PC-9 (cell line): ENCODE measurements around the gene HSFX2. TPM values are rescaled to one million over a fixed set of nuclear protein-coding genes. Genes with fewer than 3 reads are reported as not detected.
"Not testable (repeated sequence)": the region's sequence is repeated elsewhere in the genome, so short reads cannot be mapped to it uniquely, and the experiment has no call there.

ENCODE experiments used
- Bru-seq: library from RNA; stranded (reverse); fragments of 400-500 nt; gene quantifications from one replicate; lab custom pipeline; 2021; lab: Mats Ljungman, UMichigan
- BruChase-seq, 2 experiments: library from RNA; stranded (reverse); fragments of 400-500 nt; gene quantifications; one replicate each; lab custom pipeline; 2021; lab: Mats Ljungman, UMichigan
- BruUV-seq: library from RNA; stranded (reverse); fragments of 400-500 nt; replicated peaks from 2 replicates; lab custom pipeline; 2021; lab: Mats Ljungman, UMichigan
- CTCF ChIA-PET: fragments of 300-600 bp; sonication (Branson Sonifier 250); formaldehyde crosslinking; loops from one replicate; lab custom pipeline; 2022; ENCODE audit warnings: antibody characterized with exemption; lab: Charles Lee
- POLR2A ChIA-PET: fragments of 300-600 bp; sonication (Branson Sonifier 250); formaldehyde crosslinking; loops from one replicate; lab custom pipeline; 2022; ENCODE audit warnings: antibody characterized with exemption; ENCODE audit not compliant: unreplicated experiment; lab: Charles Lee
- DNase-seq, 2 experiments: peaks; one replicate each; pipeline versions ENCODE4 v3.0.0 to v3.0.0-alpha.2; 2015 to 2022; ENCODE audit warnings: mixed read lengths in 1 of 2
- H2AFZ ChIP-seq: fragments of 200-600 bp; sonication (generic); 2 replicates; pipeline ENCODE4 v1.8.1; 2017; ENCODE audit warnings: antibody characterized with exemption
- H3F3A ChIP-seq: fragments of 200-600 bp; sonication (generic); 2 replicates; pipeline ENCODE4 v1.8.1; 2017; ENCODE audit warnings: antibody characterized with exemption, mild to moderate bottlenecking, low read depth; ENCODE audit not compliant: insufficient read depth
- H3K27ac ChIP-seq: fragments of 200-600 bp; sonication (generic); 2 replicates; pipeline ENCODE4 v1.6.1; 2016; ENCODE audit warnings: mixed run types
- H3K27me3 ChIP-seq: fragments of 200-600 bp; sonication (generic); 2 replicates; pipeline ENCODE4 v1.6.1; 2016; ENCODE audit warnings: low read depth, mixed run types; ENCODE audit not compliant: insufficient read depth
- H3K36me3 ChIP-seq: fragments of 200-600 bp; sonication (generic); 2 replicates; pipeline ENCODE4 v1.6.1; 2016; ENCODE audit warnings: low read depth, mixed run types
- H3K4me1 ChIP-seq: fragments of 200-600 bp; sonication (generic); replicated peaks from 2 replicates; pipeline ENCODE4 v1.6.1; 2016; ENCODE audit warnings: mixed run types; ENCODE audit not compliant: insufficient read depth
- H3K4me2 ChIP-seq: fragments of 200-600 bp; sonication (generic); 2 replicates; pipeline ENCODE4 v1.6.1; 2017; ENCODE audit warnings: mixed run types
- H3K4me3 ChIP-seq: fragments of 200-600 bp; sonication (generic); 2 replicates; pipeline ENCODE4 v1.6.1; 2016; ENCODE audit warnings: mixed run types
- H3K79me2 ChIP-seq: fragments of 200-600 bp; sonication (generic); 2 replicates; pipeline ENCODE4 v1.6.1; 2017; ENCODE audit warnings: low read depth, mixed run types
- H3K9me2 ChIP-seq: fragments of 200-600 bp; sonication (generic); 2 replicates; pipeline ENCODE4 v1.8.1; 2017; ENCODE audit warnings: mild to moderate bottlenecking; ENCODE audit not compliant: insufficient read depth
- H3K9me3 ChIP-seq: fragments of 200-600 bp; sonication (generic); 2 replicates; pipeline ENCODE4 v1.8.1; 2016; ENCODE audit warnings: low read depth; ENCODE audit not compliant: insufficient read depth
- H4K20me1 ChIP-seq: fragments of 200-600 bp; sonication (generic); 2 replicates; pipeline ENCODE4 v1.8.1; 2017; ENCODE audit not compliant: insufficient read depth
- CTCF ChIP-seq: fragments of 200-600 bp; sonication (generic); conservative IDR thresholded peaks from 2 replicates; pipeline ENCODE4 v1.6.1; 2017; ENCODE audit warnings: mixed run types, antibody characterized with exemption, mild to moderate bottlenecking, moderate library complexity
- EZH2 ChIP-seq: fragments of 200-600 bp; sonication (generic); IDR thresholded peaks from 2 replicates; pipeline ENCODE4 v1.8.0; 2017; ENCODE audit warnings: antibody characterized with exemption, low read depth
- intact Hi-C: fragments of 100-400 bp; cut with micrococcal nuclease; formaldehyde crosslinking; loops from one replicate; pipeline ENCODE4 v1.10.0; 2022; ENCODE audit not compliant: unreplicated experiment
- long read RNA-seq: library from polyadenylated mRNA; stranded (forward); transcript quantifications from one replicate; pipeline ENCODE4 v2.0.0, GENCODE V29; 2022
- total RNA-seq: library from RNA; stranded (reverse); gene quantifications from 2 replicates; pipeline ENCODE4 v1.2.3, GENCODE V29; 2021

The HSFX2 gene
- total RNA-seq = 0.28 and 0.80 TPM in 2 replicates
- Bru-seq, nascent RNA = not detected
- BruChase-seq, experiment 1, labeled RNA remaining after a 2-hour chase = not detected
- not detected for BruChase-seq, experiment 2, labeled RNA remaining after a 6-hour chase
- long read RNA-seq = 0 reads

GRCh38 chrX:149595214-149595613 is at the start of gene HSFX2:
TSS of gene HSFX2 (minus strand) at chrX:149595314. CDS start at chrX:149594700, 614 bp downstream.
- DNase-seq, BruUV-seq, H3K9me3 ChIP-seq, POLR2A ChIA-PET, H3F3A ChIP-seq, H4K20me1 ChIP-seq, H3K79me2 ChIP-seq, H3K4me1 ChIP-seq, CTCF ChIA-PET, H3K27me3 ChIP-seq, H2AFZ ChIP-seq, H3K27ac ChIP-seq, H3K36me3 ChIP-seq, intact Hi-C loops, H3K4me2 ChIP-seq, H3K4me3 ChIP-seq, H3K9me2 ChIP-seq: not testable (repeated sequence)

GRCh38 chrX:149643496-149643895 is 48.4 kb upstream of the HSFX2 start:
- H3F3A ChIP-seq = no peaks in the 10 kb centered on the region
- H3K4me2 ChIP-seq = no peak overlapping the region
- H3K27me3 ChIP-seq = peaks cover 66% of the 10 kb centered on the region
- H3K27ac ChIP-seq = no peak overlapping the region
- CTCF ChIA-PET = no interaction called here
- intact Hi-C loops = no loop called here
- BruUV-seq = no TSS peak
- no peak overlapping the region for H2AFZ ChIP-seq
- POLR2A ChIA-PET = no interaction called here
- no peaks in the 10 kb centered on the region for H3K4me1 ChIP-seq
- TF ChIP-seq CTCF (no peak), EZH2 (no peak)
- no peaks in the 10 kb centered on the region for H3K79me2 ChIP-seq
- H4K20me1 ChIP-seq = no peaks in the 10 kb centered on the region
- H3K36me3 ChIP-seq = no peaks in the 10 kb centered on the region
- no peaks in the 10 kb centered on the region for H3K9me3 ChIP-seq
- H3K4me3 ChIP-seq = no peak overlapping the region
- H3K9me2 ChIP-seq = no peaks in the 10 kb centered on the region
- no peak for DNase-seq

- Histone ChIP-seq H3K36me3 (no peaks in the 10 kb centered on the region), H4K20me1 (no peaks in the 10 kb centered on the region), H3F3A (no peaks in the 10 kb centered on the region), H3K9me3 (no peaks in the 10 kb centered on the region), H3K9me2 (no peaks in the 10 kb centered on the region), H3K4me1 (no peaks in the 10 kb centered on the region), H3K27ac (no peak overlapping the region), H3K4me3 (no peak overlapping the region), H3K79me2 (no peaks in the 10 kb centered on the region), H3K4me2 (no peak overlapping the region), H2AFZ (no peak overlapping the region), H3K27me3 (peaks cover 61% of the 10 kb centered on the region)
- DNase-seq = no peak
- intact Hi-C loops = no loop called here
- BruUV-seq = no TSS peak
- POLR2A ChIA-PET = no interaction called here
- no peak for TF ChIP-seq EZH2
- TF ChIP-seq CTCF = no peak
- CTCF ChIA-PET = no interaction called here
These were observed 46.7 kb upstream of the HSFX2 start for GRCh38 chrX:149641835-149642234.

- peaks cover 61% of the 10 kb centered on the region for H3K27me3 ChIP-seq
- no peaks in the 10 kb centered on the region for H3F3A ChIP-seq
- CTCF ChIA-PET = no interaction called here
- no peaks in the 10 kb centered on the region for H4K20me1 ChIP-seq
- H3K36me3 ChIP-seq = no peaks in the 10 kb centered on the region
- TF ChIP-seq EZH2 (no peak), CTCF (no peak)
- no peaks in the 10 kb centered on the region for H3K4me1 ChIP-seq
- no peaks in the 10 kb centered on the region for H3K9me2 ChIP-seq
- intact Hi-C loops = no loop called here
- H2AFZ ChIP-seq = no peak overlapping the region
- BruUV-seq = no TSS peak
- H3K9me3 ChIP-seq = no peaks in the 10 kb centered on the region
- no peak overlapping the region for H3K4me3 ChIP-seq
- POLR2A ChIA-PET = no interaction called here
- no peak overlapping the region for H3K4me2 ChIP-seq
- H3K79me2 ChIP-seq = no peaks in the 10 kb centered on the region
- DNase-seq = no peak
- no peak overlapping the region for H3K27ac ChIP-seq
These were observed 46.3 kb upstream of the HSFX2 start for GRCh38 chrX:149641432-149641831.
